Fibroblast of gingiva (primary cell): ENCODE measurements around the gene RTL10.
"Not testable (repeated sequence)": the region's sequence is repeated elsewhere in the genome, so short reads cannot be mapped to it uniquely, and the experiment has no call there.

Experiments used
- DNase-seq: peaks from one replicate; pipeline ENCODE4 v3.0.0-alpha.2; 2011; ENCODE audit warnings: low read depth

RTL10 gene

GRCh38 chr22:19843857-19844376 is 10.8 kb downstream of the RTL10 start:
- no peak for DNase-seq

- no peak for DNase-seq
These were observed 11.4 kb downstream of the RTL10 start for GRCh38 chr22:19843107-19843856.

GRCh38 chr22:19842393-19843106 is 12.1 kb downstream of the RTL10 start:
- DNase-seq, result no peak

GRCh38 chr22:19841641-19842392 is 12.9 kb downstream of the RTL10 start:
- DNase-seq, result no peak

GRCh38 chr22:19840955-19841640 is 13.6 kb downstream of the RTL10 start:
- DNase-seq, result no peak

GRCh38 chr22:19840059-19840458 is 14.6 kb downstream of the RTL10 start:
- DNase-seq, result no peak

- DNase-seq, result no peak
These were observed 16.8 kb downstream of the RTL10 start for GRCh38 chr22:19837915-19838314.

- no peak for DNase-seq
These were observed 18.2 kb downstream of the RTL10 start for GRCh38 chr22:19836512-19836911.

- no peak for DNase-seq
These were observed 20.1 kb downstream of the RTL10 start for GRCh38 chr22:19834599-19834998.

- not testable (repeated sequence) for DNase-seq
These were observed 21.3 kb downstream of the RTL10 start for GRCh38 chr22:19833327-19833726.

- DNase-seq, result no peak
These were observed 22.1 kb downstream of the RTL10 start for GRCh38 chr22:19832476-19833108.

- not testable (repeated sequence) for DNase-seq
These were observed 22.7 kb downstream of the RTL10 start for GRCh38 chr22:19831979-19832378.

GRCh38 chr22:19831016-19831415 is 23.7 kb downstream of the RTL10 start:
- DNase-seq, result no peak

- no peak for DNase-seq
These were observed 26.7 kb downstream of the RTL10 start for GRCh38 chr22:19828035-19828401.

- DNase-seq, result no peak
These were observed 27.2 kb downstream of the RTL10 start for GRCh38 chr22:19827341-19828034.

GRCh38 chr22:19826619-19826950 is 28.1 kb downstream of the RTL10 start:
- DNase-seq, result no peak

- DNase-seq, result no peak
These were observed 28.6 kb downstream of the RTL10 start for GRCh38 chr22:19825904-19826618.

GRCh38 chr22:19824926-19825339 is 29.7 kb downstream of the RTL10 start:
- DNase-seq, result no peak

GRCh38 chr22:19824212-19824925 is 30.3 kb downstream of the RTL10 start:
- no peak for DNase-seq

- DNase-seq, result no peak
These were observed 30.8 kb downstream of the RTL10 start for GRCh38 chr22:19823902-19824211.
